Activated naive CD8-positive, alpha-beta T cell treated with anti-CD3 and anti-CD28 coated beads, Interleukin-2, amount 10 ng/mL, durations not matched to agents 7 days and 5 days (primary cell): ENCODE data around the gene SEMA6A. TPM values are rescaled to one million over a fixed set of nuclear protein-coding genes. Genes with fewer than 3 reads are reported as not detected.

ENCODE experiments used
- ATAC-seq: fragments of 150-1000 bp; cut with Tn5 transposase; one replicate; pipeline ENCODE4 v1.10.0; 2021; ENCODE audit warnings: low read depth, moderate library complexity
- POLR2A ChIA-PET: fragments of 350-600 bp; sonication (Branson Sonifier 250); formaldehyde crosslinking; loops from one replicate; lab custom pipeline; 2021; ENCODE audit warnings: antibody characterized with exemption; lab: Charles Lee
- DNase-seq: peaks from one replicate; pipeline ENCODE4 v3.0.0; 2021
- H3K27ac Mint-ChIP-seq: one replicate; pipeline ENCODE4 v1.8.0; 2022; ENCODE audit warnings: mild to moderate bottlenecking, mixed read lengths
- H3K27me3 Mint-ChIP-seq: one replicate; pipeline ENCODE4 v1.8.0; 2022; ENCODE audit warnings: mild to moderate bottlenecking, moderate library complexity, mixed read lengths
- H3K36me3 Mint-ChIP-seq: one replicate; pipeline ENCODE4 v1.8.0; 2021; ENCODE audit warnings: mild to moderate bottlenecking, mixed read lengths
- H3K4me1 Mint-ChIP-seq: one replicate; pipeline ENCODE4 v1.8.0; 2021; ENCODE audit warnings: mixed read lengths
- H3K4me3 Mint-ChIP-seq: one replicate; pipeline ENCODE4 v1.8.0; 2022; ENCODE audit warnings: mild to moderate bottlenecking, moderate library complexity, mixed read lengths
- H3K9me3 Mint-ChIP-seq: one replicate; pipeline ENCODE4 v1.8.0; 2021; ENCODE audit warnings: mixed read lengths
- total RNA-seq, 2 experiments: library from RNA; stranded (reverse); gene quantifications; one replicate each; pipeline ENCODE4 v1.2.3, GENCODE V29; 2021

Gene SEMA6A
- total RNA-seq, 2 experiments from 2014 or later, result not detected

GRCh38 chr5:116423141-116423540 lies 151.5 kb downstream of the SEMA6A start:
- peaks cover 4% of the 10 kb centered on the region for H3K9me3 Mint-ChIP-seq
- H3K36me3 Mint-ChIP-seq, result peaks cover 7% of the 10 kb centered on the region
- ATAC-seq (no peak), DNase-seq (no peak)
- H3K4me1 Mint-ChIP-seq, result no peaks in the 10 kb centered on the region
- no peaks in the 10 kb centered on the region for H3K27me3 Mint-ChIP-seq
- H3K27ac Mint-ChIP-seq, result no peak overlapping the region
- no peak overlapping the region for H3K4me3 Mint-ChIP-seq
- POLR2A ChIA-PET, result no interaction called here

DNA sequence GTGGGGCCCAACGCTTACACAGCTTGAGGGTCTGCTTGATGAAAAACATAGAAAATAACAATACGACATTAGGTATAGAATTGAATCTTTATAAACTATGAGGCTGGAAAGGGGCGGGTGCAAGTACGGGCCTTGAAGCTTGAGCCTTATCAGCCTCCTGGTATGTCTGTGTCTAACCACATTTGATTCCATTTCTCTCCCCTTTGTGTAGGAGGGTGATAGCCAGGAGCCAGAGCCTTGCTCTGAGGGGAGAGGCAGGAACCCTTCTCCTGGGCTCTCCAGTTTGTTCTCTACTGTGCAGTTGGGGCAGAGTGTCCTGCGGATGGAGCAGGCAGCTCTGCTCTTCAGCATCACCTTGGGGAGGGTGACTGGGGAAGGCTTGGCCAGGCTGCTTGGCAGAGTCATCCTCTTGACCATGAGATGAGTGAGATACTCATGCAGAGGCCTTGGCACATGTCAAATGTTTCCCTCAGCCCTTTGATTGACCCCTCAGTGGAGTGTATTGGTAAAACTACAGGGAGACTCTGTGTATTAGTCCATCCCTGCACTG lies 153.5 kb downstream of the SEMA6A start:
- no peaks in the 10 kb centered on the region for H3K27me3 Mint-ChIP-seq
- ATAC-seq (no peak), DNase-seq (no peak)
- H3K4me3 Mint-ChIP-seq, result no peak overlapping the region
- no peaks in the 10 kb centered on the region for H3K4me1 Mint-ChIP-seq
- POLR2A ChIA-PET, result no interaction called here
- peaks cover 7% of the 10 kb centered on the region for H3K36me3 Mint-ChIP-seq
- H3K9me3 Mint-ChIP-seq, result peaks cover 4% of the 10 kb centered on the region
- no peak overlapping the region for H3K27ac Mint-ChIP-seq

DNA sequence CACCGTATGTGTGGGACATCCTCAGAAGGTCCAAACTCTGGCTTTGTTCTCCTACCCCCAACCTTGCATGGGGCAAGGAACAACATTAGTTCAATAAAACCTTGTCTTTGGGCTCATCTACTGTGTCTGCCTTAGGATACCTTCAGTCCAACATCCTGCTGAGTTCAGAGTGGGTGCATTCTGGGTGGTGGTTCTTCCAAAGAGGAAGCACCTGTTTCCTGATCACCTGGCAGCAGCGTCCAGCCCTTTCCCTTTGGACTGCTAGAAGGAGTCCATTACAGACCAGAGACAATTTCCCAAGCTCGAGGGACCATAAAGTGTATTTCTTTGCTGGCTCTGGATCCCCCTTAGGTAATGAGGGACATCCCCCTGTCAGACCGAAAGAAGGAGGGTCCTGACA lies 154.1 kb downstream of the SEMA6A start:
- Mint-ChIP-seq H3K36me3 (peaks cover 7% of the 10 kb centered on the region), H3K27ac (no peak overlapping the region), H3K9me3 (peaks cover 4% of the 10 kb centered on the region), H3K4me1 (no peaks in the 10 kb centered on the region), H3K27me3 (no peaks in the 10 kb centered on the region), H3K4me3 (no peak overlapping the region)
- ATAC-seq (no peak), DNase-seq (no peak)
- POLR2A ChIA-PET, result no interaction called here

DNA sequence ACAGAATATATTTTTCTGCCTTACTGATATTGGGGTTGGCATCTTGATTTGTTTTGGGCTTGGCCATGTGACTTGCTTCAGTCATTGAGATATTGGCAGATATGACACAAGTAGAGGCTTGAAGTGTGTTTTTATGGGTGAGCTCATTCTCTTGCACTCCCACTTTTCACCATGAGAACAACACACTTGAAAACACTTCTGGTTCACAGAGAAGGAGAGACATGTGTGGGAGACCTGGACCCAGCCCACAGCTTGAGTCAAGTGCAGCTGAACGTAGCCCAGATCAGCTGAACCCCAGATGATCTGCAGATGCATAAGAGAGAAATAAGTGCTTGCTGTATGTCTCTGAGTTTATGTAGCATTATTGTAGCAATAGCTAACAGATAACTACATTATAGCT lies 155.4 kb downstream of the SEMA6A start:
- Mint-ChIP-seq H3K27me3 (no peaks in the 10 kb centered on the region), H3K36me3 (peaks cover 7% of the 10 kb centered on the region), H3K4me3 (no peak overlapping the region), H3K9me3 (peaks cover 2% of the 10 kb centered on the region), H3K4me1 (no peaks in the 10 kb centered on the region), H3K27ac (no peak overlapping the region)
- DNase-seq (no peak), ATAC-seq (no peak)
- POLR2A ChIA-PET, result no interaction called here

DNA sequence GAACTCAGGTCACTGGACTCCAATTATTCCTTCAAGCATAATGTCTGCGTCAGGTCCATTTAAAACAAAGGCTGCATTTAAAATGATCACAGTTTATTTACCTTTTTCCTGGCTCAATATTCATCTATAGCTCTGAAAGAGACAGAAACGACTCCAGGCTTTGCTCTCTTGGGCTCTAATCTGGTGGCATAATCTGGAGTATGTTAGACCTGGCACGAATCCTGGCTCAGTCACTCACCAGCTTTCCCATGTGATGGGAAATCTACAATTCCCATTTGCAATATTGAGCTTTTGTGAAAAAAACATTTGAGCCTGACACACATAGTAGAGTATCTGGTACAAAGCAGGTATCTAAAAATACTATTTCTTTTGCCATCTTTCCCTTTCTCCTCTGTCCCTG lies 155.8 kb downstream of the SEMA6A start:
- Mint-ChIP-seq H3K9me3 (peaks cover 2% of the 10 kb centered on the region), H3K27ac (no peak overlapping the region), H3K4me3 (no peak overlapping the region), H3K4me1 (no peaks in the 10 kb centered on the region), H3K36me3 (peaks cover 7% of the 10 kb centered on the region), H3K27me3 (no peaks in the 10 kb centered on the region)
- ATAC-seq (no peak), DNase-seq (no peak)
- POLR2A ChIA-PET, result no interaction called here

- ATAC-seq, result no peak
- Mint-ChIP-seq H3K4me3 (no peak overlapping the region), H3K9me3 (peaks cover 2% of the 10 kb centered on the region), H3K27me3 (no peaks in the 10 kb centered on the region), H3K27ac (no peak overlapping the region), H3K4me1 (no peaks in the 10 kb centered on the region), H3K36me3 (peaks cover 7% of the 10 kb centered on the region)
- POLR2A ChIA-PET, result no interaction called here
- no peak for DNase-seq
These were observed 156.6 kb downstream of the SEMA6A start for GRCh38 chr5:116418016-116418415.

DNA sequence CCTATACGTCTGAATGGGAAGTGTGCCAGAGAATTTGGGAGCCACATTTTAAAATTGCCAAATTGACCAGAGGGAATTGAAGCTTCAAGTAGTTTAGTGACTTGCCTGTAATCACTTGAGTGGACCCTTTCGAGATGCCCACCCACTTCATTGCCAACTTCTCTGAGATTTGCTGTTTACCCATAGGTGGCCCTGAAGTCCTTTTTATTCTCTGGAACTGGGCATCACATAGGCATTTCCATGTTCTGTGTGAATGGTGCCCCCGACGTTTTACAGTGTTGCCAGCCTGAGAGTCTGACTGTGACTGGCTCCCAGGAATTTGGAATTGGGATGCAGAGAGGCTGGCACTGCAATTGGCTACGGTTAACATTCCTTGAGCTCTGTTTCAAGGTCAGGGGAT lies 158.6 kb downstream of the SEMA6A start:
- ATAC-seq, result no peak
- POLR2A ChIA-PET, result no interaction called here
- Mint-ChIP-seq H3K4me3 (no peak overlapping the region), H3K27ac (no peak overlapping the region), H3K4me1 (no peaks in the 10 kb centered on the region), H3K36me3 (no peaks in the 10 kb centered on the region), H3K27me3 (no peaks in the 10 kb centered on the region), H3K9me3 (no peaks in the 10 kb centered on the region)
- no peak for DNase-seq

GRCh38 chr5:116415182-116415581 lies 159.4 kb downstream of the SEMA6A start:
- no peak for DNase-seq
- POLR2A ChIA-PET, result no interaction called here
- Mint-ChIP-seq H3K9me3 (no peaks in the 10 kb centered on the region), H3K36me3 (no peaks in the 10 kb centered on the region), H3K4me1 (no peaks in the 10 kb centered on the region), H3K4me3 (no peak overlapping the region), H3K27me3 (no peaks in the 10 kb centered on the region), H3K27ac (no peak overlapping the region)
- ATAC-seq, result no peak

GRCh38 chr5:116411101-116411571 lies 163.5 kb downstream of the SEMA6A start:
- POLR2A ChIA-PET, result no interaction called here
- H3K4me3 Mint-ChIP-seq, result no peak overlapping the region
- no peaks in the 10 kb centered on the region for H3K27me3 Mint-ChIP-seq
- no peak for ATAC-seq
- DNase-seq, result no peak
- no peak overlapping the region for H3K27ac Mint-ChIP-seq
- peaks cover 2% of the 10 kb centered on the region for H3K9me3 Mint-ChIP-seq
- H3K4me1 Mint-ChIP-seq, result no peaks in the 10 kb centered on the region
- H3K36me3 Mint-ChIP-seq, result no peaks in the 10 kb centered on the region

GRCh38 chr5:116410336-116410890 lies 164.2 kb downstream of the SEMA6A start:
- H3K27me3 Mint-ChIP-seq, result no peaks in the 10 kb centered on the region
- H3K9me3 Mint-ChIP-seq, result peaks cover 2% of the 10 kb centered on the region
- no peaks in the 10 kb centered on the region for H3K36me3 Mint-ChIP-seq
- H3K4me3 Mint-ChIP-seq, result no peak overlapping the region
- ATAC-seq (no peak), DNase-seq (no peak)
- H3K4me1 Mint-ChIP-seq, result no peaks in the 10 kb centered on the region
- H3K27ac Mint-ChIP-seq, result no peak overlapping the region
- POLR2A ChIA-PET, result no interaction called here

DNA sequence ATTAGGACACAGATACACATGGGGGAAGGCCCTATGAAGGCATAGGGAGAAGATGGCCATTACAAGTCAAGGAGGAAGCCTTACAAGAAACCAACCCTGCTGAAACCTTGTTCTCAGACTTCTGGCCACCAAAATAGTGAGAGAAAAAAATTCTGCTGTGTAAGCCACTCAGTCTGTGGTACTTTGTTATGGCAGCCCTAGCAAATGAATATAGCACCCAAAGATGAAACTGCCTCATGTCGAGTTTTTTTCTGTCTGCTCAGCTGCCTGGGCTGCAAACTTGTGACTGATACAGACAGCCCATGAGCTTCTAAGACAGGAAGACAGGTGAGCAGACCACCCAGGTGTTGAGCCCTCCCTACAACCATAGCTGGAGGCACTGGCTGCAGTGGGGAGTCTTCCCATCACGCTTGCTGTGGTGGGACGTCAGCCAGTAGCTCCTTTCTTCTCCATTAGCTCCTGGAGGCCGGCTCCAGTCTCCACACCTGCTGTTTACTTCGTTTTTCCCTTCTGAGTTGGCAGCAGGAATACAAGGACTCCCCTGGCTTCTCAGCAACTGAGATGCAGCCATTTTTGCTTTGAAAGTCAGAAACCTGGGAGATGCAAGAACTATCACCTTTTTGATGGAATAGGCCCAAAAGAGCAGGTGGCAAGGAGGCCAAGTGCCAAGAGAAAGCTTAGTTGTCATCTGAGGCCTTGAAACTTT lies 164.9 kb downstream of the SEMA6A start:
- Mint-ChIP-seq H3K27ac (no peak overlapping the region), H3K9me3 (peaks cover 2% of the 10 kb centered on the region), H3K27me3 (no peaks in the 10 kb centered on the region), H3K4me1 (no peaks in the 10 kb centered on the region), H3K4me3 (no peak overlapping the region), H3K36me3 (no peaks in the 10 kb centered on the region)
- POLR2A ChIA-PET, result no interaction called here
- DNase-seq (no peak), ATAC-seq (no peak)

- H3K27me3 Mint-ChIP-seq, result no peaks in the 10 kb centered on the region
- no peak for DNase-seq
- no peaks in the 10 kb centered on the region for H3K4me1 Mint-ChIP-seq
- no peak for ATAC-seq
- no peaks in the 10 kb centered on the region for H3K36me3 Mint-ChIP-seq
- H3K27ac Mint-ChIP-seq, result no peak overlapping the region
- no peak overlapping the region for H3K4me3 Mint-ChIP-seq
- POLR2A ChIA-PET, result no interaction called here
- peaks cover 2% of the 10 kb centered on the region for H3K9me3 Mint-ChIP-seq
These were observed 168.1 kb downstream of the SEMA6A start for GRCh38 chr5:116406306-116407041.

- POLR2A ChIA-PET, result no interaction called here
- H3K4me3 Mint-ChIP-seq, result no peak overlapping the region
- no peaks in the 10 kb centered on the region for H3K36me3 Mint-ChIP-seq
- ATAC-seq (no peak), DNase-seq (no peak)
- no peaks in the 10 kb centered on the region for H3K4me1 Mint-ChIP-seq
- H3K27me3 Mint-ChIP-seq, result no peaks in the 10 kb centered on the region
- no peak overlapping the region for H3K27ac Mint-ChIP-seq
- H3K9me3 Mint-ChIP-seq, result peaks cover 2% of the 10 kb centered on the region
These were observed 169.8 kb downstream of the SEMA6A start for GRCh38 chr5:116404792-116405191.

GRCh38 chr5:116404016-116404415 lies 170.6 kb downstream of the SEMA6A start:
- POLR2A ChIA-PET, result no interaction called here
- H3K4me3 Mint-ChIP-seq, result no peak overlapping the region
- no peaks in the 10 kb centered on the region for H3K27me3 Mint-ChIP-seq
- peaks cover 2% of the 10 kb centered on the region for H3K9me3 Mint-ChIP-seq
- no peak for DNase-seq
- H3K36me3 Mint-ChIP-seq, result no peaks in the 10 kb centered on the region
- no peak overlapping the region for H3K27ac Mint-ChIP-seq
- ATAC-seq, result no peak
- no peaks in the 10 kb centered on the region for H3K4me1 Mint-ChIP-seq
